Measurements from ENCODE around the gene C1orf159. TPM values are rescaled to one million over a fixed set of nuclear protein-coding genes. Genes with fewer than 3 reads are reported as not detected.

C1orf159 gene
- polyA plus RNA-seq, 1 donor from 2014 or later, result 31.5 TPM

DNA sequence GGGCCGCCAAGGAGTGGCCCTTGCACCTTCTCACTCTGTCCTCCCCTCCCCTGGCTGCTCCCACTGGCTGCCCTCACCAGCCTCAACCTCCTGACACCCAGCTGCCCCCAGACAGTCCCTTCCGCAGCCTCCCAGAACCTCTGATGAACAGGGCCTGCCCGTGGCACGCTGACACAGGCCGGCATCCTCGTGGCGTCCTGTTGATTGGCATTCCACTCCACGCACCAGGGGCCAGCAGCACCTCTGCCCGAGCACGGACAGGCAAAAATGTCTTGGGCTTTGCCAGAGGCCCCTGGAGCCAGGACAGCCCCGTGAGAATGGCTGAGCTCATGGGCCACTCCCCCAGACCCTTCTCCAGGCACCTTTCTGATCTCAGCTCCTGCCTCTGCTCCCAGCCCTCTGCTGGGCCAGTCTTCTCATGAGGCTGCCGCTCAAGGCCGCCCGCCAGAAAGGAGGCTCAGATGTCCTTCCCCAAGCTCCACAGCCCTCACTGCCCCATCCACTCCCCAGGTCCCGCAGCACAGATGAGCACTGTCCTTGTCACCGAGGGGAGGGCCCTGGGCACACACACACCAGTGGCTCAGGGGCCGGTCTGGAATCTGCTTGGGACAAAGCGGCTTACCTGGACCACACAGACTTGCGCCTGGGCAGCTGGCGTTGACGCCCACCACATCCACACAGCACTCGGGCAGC, 26.0 kb downstream of the C1orf159 start:
- no peak overlapping the region for H2AFZ ChIP-seq (ENCODE audit: low read depth, low read length)
- H4K20me1 ChIP-seq (ENCODE audit: insufficient read depth), result no peaks in the 10 kb centered on the region
- H3K27me3 ChIP-seq (ENCODE audit: insufficient read depth, low read depth, low read length), result no peaks in the 10 kb centered on the region
- H3K36me3 ChIP-seq (ENCODE audit: insufficient read depth, low read length), result no peaks in the 10 kb centered on the region
- H3K4me3 ChIP-seq (ENCODE audit: low read length), result no peak overlapping the region
- no peaks in the 10 kb centered on the region for H3K79me2 ChIP-seq (replicated peaks; ENCODE audit: insufficient read depth, low read length)
- no peaks in the 10 kb centered on the region for H3F3A ChIP-seq (ENCODE audit: insufficient read depth, low read length, poor library complexity, severe bottlenecking)
- H3K9me3 ChIP-seq (ENCODE audit: low read length), result no peaks in the 10 kb centered on the region
- no peak overlapping the region for H3K4me2 ChIP-seq (ENCODE audit: low read length)
- H3K9ac ChIP-seq (ENCODE audit: low read length), result no peak overlapping the region
- TF ChIP-seq EP300 (conservative IDR thresholded peaks at IDR 0.05; ENCODE audit: poor library complexity, severe bottlenecking) (no peak), MXI1 (conservative IDR thresholded peaks at IDR 0.05; ENCODE audit: poor library complexity, severe bottlenecking) (no peak), RAD21 (conservative IDR thresholded peaks at IDR 0.05) (no peak), REST (IDR thresholded peaks at IDR 0.05; ENCODE audit: borderline replicate concordance) (no peak), TAF1 (IDR thresholded peaks at IDR 0.05; ENCODE audit: low read depth) (no peak), SMC3 (conservative IDR thresholded peaks at IDR 0.05; ENCODE audit: poor library complexity) (no peak), POLR2AphosphoS5 (IDR thresholded peaks at IDR 0.05) (no peak), EZH2 (IDR thresholded peaks at IDR 0.05; ENCODE audit: borderline replicate concordance, insufficient read depth, low read length, poor library complexity, severe bottlenecking) (no peak)
- TF ChIP-seq, protein P1, sequence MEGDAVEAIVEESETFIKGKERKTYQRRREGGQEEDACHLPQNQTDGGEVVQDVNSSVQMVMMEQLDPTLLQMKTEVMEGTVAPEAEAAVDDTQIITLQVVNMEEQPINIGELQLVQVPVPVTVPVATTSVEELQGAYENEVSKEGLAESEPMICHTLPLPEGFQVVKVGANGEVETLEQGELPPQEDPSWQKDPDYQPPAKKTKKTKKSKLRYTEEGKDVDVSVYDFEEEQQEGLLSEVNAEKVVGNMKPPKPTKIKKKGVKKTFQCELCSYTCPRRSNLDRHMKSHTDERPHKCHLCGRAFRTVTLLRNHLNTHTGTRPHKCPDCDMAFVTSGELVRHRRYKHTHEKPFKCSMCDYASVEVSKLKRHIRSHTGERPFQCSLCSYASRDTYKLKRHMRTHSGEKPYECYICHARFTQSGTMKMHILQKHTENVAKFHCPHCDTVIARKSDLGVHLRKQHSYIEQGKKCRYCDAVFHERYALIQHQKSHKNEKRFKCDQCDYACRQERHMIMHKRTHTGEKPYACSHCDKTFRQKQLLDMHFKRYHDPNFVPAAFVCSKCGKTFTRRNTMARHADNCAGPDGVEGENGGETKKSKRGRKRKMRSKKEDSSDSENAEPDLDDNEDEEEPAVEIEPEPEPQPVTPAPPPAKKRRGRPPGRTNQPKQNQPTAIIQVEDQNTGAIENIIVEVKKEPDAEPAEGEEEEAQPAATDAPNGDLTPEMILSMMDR (IDR thresholded peaks at IDR 0.05; ENCODE audit: poor library complexity, severe bottlenecking), result no peak
- H3K27ac ChIP-seq (ENCODE audit: low read length), result no peak overlapping the region
- H3K9me2 ChIP-seq (ENCODE audit: insufficient read depth, low read length), result no peaks in the 10 kb centered on the region

- Histone ChIP-seq H3F3A (ENCODE audit: insufficient read depth, low read length, poor library complexity, severe bottlenecking) (no peaks in the 10 kb centered on the region), H3K36me3 (ENCODE audit: insufficient read depth, low read length) (no peaks in the 10 kb centered on the region), H3K4me3 (ENCODE audit: low read length) (no peak overlapping the region), H3K4me2 (ENCODE audit: low read length) (no peak overlapping the region), H3K27ac (ENCODE audit: low read length) (no peak overlapping the region), H3K9me3 (ENCODE audit: low read length) (no peaks in the 10 kb centered on the region), H2AFZ (ENCODE audit: low read depth, low read length) (no peak overlapping the region), H3K27me3 (ENCODE audit: insufficient read depth, low read depth, low read length) (no peaks in the 10 kb centered on the region), H3K79me2 (replicated peaks; ENCODE audit: insufficient read depth, low read length) (no peaks in the 10 kb centered on the region), H3K9ac (ENCODE audit: low read length) (no peak overlapping the region), H3K9me2 (ENCODE audit: insufficient read depth, low read length) (no peaks in the 10 kb centered on the region), H4K20me1 (ENCODE audit: insufficient read depth) (no peaks in the 10 kb centered on the region)
- no peak for TF ChIP-seq TAF1 (IDR thresholded peaks at IDR 0.05; ENCODE audit: low read depth)
- no peak for TF ChIP-seq EP300 (conservative IDR thresholded peaks at IDR 0.05; ENCODE audit: poor library complexity, severe bottlenecking)
- TF ChIP-seq EZH2 (IDR thresholded peaks at IDR 0.05; ENCODE audit: borderline replicate concordance, insufficient read depth, low read length, poor library complexity, severe bottlenecking), result no peak
- no peak for TF ChIP-seq MXI1 (conservative IDR thresholded peaks at IDR 0.05; ENCODE audit: poor library complexity, severe bottlenecking)
These were observed 26.8 kb downstream of the C1orf159 start for GRCh38 chr1:1088801-1089680.

All from neural cell (in vitro differentiated cells).